ENCODE data around the gene ERG28.

GRCh38 chr14:75626396-75626795 is 34.3 kb downstream of the ERG28 start:
- TF ChIP-seq ZNF281 (CRISPR knock-in tag; IDR thresholded peaks at IDR 0.05; ENCODE audit: borderline replicate concordance), result no peak
- TF ChIP-seq ZNF318 (CRISPR knock-in tag; IDR thresholded peaks at IDR 0.05), result no peak
- no peak for TF ChIP-seq POLR2A (IDR thresholded peaks at IDR 0.05; ENCODE audit: insufficient read depth in 1 of 2, low read depth in 2 of 2, low read length in 2 of 2)
- TF ChIP-seq ARNT (IDR thresholded peaks at IDR 0.05), result no peak

Measured in HepG2 (cell line).